Tibial artery (tissue), 4 donors: Measurements from ENCODE around the gene HTR3E.
"Not testable (repeated sequence)": the region's sequence is repeated elsewhere in the genome, so short reads cannot be mapped to it uniquely, and the experiment has no call there.

Experiments used
- DNase-seq, 2 donors: peaks; one replicate each; pipeline ENCODE4 v3.0.0-alpha.2; 2019
- H3K27ac ChIP-seq, 2 donors: fragments of 200-600 bp; sonication (generic) in 1 of 2; 1 replicate in 1 of 2; 2 replicates in 1 of 2; pipeline ENCODE4 v1.5.1; 2018 to 2019; ENCODE audit warnings: mild to moderate bottlenecking in 1 of 2
- H3K27me3 ChIP-seq, 2 donors: fragments of 200-600 bp; sonication (generic) in 1 of 2; one replicate each; pipeline versions ENCODE4 v1.5.1 to v1.6.0; 2016 to 2019
- H3K36me3 ChIP-seq, 3 donors: fragments of 200-600 bp; sonication (generic) in 2 of 3; one replicate each; pipeline ENCODE4 v1.5.1; 2016 to 2019; ENCODE audit warnings: mild to moderate bottlenecking in 2 of 3
- H3K4me1 ChIP-seq, 4 donors: fragments of 200-600 bp; sonication (generic) in 2 of 4; 1 replicate in 3 of 4; 2 replicates in 1 of 4; pipeline ENCODE4 v1.5.1; 2016 to 2019
- H3K4me3 ChIP-seq, 2 donors: fragments of 200-600 bp; sonication (generic) in 1 of 2; 1 replicate in 1 of 2; 2 replicates in 1 of 2; pipeline ENCODE4 v1.5.1; 2018 to 2019; ENCODE audit warnings: mild to moderate bottlenecking in 2 of 2
- H3K9me3 ChIP-seq, 3 donors: fragments of 200-600 bp; sonication (generic) in 1 of 3; one replicate each; pipeline ENCODE4 v1.5.1; 2016 to 2019
- intact Hi-C: fragments of 100-400 bp; cut with DNase I; formaldehyde crosslinking; loops from one replicate; pipeline ENCODE4 v1.15.0; 2023; ENCODE audit warnings: low total_unique reads
- TF ChIP-seq, protein P1 (sequence below), 2 experiments: fragments of 200-600 bp in 1 of 2; fragments of 450-650 bp in 1 of 2; IDR thresholded peaks; one replicate each; pipeline ENCODE4 v1.5.1; 2017 to 2019; ENCODE audit warnings: antibody characterized with exemption in 2 of 2, mild to moderate bottlenecking in 1 of 2, moderate library complexity in 1 of 2

The HTR3E gene

DNA sequence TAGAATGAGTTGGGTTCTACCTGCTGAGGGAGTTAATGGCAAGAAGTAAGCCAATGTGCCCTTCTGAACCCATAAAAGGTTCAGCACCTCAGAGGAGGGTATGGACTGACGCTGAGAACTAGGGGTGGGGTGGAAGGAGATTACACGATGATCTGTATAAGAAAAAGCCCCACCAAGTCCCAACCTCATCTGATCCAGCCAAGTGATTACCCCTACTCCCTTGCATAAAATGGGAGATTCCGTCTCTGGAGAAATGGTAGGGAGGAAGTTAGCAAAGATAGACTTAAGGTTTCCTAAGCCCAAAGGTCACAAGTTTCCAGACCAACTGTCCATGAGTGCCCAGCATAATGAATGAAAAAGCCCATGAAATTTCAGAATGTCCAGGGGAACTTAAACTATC, 51.2 kb downstream of the HTR3E start:
- TF ChIP-seq, protein P1, sequence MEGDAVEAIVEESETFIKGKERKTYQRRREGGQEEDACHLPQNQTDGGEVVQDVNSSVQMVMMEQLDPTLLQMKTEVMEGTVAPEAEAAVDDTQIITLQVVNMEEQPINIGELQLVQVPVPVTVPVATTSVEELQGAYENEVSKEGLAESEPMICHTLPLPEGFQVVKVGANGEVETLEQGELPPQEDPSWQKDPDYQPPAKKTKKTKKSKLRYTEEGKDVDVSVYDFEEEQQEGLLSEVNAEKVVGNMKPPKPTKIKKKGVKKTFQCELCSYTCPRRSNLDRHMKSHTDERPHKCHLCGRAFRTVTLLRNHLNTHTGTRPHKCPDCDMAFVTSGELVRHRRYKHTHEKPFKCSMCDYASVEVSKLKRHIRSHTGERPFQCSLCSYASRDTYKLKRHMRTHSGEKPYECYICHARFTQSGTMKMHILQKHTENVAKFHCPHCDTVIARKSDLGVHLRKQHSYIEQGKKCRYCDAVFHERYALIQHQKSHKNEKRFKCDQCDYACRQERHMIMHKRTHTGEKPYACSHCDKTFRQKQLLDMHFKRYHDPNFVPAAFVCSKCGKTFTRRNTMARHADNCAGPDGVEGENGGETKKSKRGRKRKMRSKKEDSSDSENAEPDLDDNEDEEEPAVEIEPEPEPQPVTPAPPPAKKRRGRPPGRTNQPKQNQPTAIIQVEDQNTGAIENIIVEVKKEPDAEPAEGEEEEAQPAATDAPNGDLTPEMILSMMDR (IDR thresholded peaks at IDR 0.05), result no peak
- Histone ChIP-seq H3K4me3 (no peak overlapping the region), H3K27ac (no peak overlapping the region), H3K9me3 (no peaks in the 10 kb centered on the region), H3K36me3 (peaks cover 36 to 40% (median 37%) of the 10 kb centered on the region in 3 donors), H3K27me3 (no peaks in the 10 kb centered on the region), H3K4me1 (peaks cover 0 to 3% (median 0%) of the 10 kb centered on the region in 4 donors)
- no peak for DNase-seq
- intact Hi-C loops, result no loop called here

DNA sequence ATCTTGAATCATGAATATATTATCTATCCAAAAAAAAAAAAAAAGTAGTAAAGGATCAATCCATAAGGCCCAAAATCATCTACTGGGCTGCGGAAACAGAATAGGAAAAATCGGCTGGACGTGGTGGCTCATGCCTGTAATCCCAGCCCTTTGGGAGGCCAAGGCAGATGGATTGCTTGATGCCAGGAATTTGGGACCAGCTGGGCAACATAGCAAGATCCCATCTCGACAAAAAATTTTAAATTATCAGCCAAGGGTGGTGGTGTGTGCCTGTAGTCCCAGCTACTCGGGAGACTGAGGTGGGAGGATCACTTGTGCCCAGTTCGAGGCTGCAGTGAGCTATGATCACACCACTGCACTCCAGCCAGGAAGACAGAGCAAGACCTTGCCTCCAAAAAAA, 52.3 kb downstream of the HTR3E start:
- intact Hi-C loops, result no loop called here
- Histone ChIP-seq H3K4me3 (no peak overlapping the region), H3K9me3 (no peaks in the 10 kb centered on the region), H3K27ac (no peak overlapping the region), H3K4me1 (peaks cover 0 to 8% (median 2%) of the 10 kb centered on the region in 4 donors), H3K27me3 (no peaks in the 10 kb centered on the region), H3K36me3 (peaks cover 25 to 30% (median 27%) of the 10 kb centered on the region in 3 donors)
- TF ChIP-seq, protein P1 (IDR thresholded peaks at IDR 0.05), result no peak
- no peak for DNase-seq

DNA sequence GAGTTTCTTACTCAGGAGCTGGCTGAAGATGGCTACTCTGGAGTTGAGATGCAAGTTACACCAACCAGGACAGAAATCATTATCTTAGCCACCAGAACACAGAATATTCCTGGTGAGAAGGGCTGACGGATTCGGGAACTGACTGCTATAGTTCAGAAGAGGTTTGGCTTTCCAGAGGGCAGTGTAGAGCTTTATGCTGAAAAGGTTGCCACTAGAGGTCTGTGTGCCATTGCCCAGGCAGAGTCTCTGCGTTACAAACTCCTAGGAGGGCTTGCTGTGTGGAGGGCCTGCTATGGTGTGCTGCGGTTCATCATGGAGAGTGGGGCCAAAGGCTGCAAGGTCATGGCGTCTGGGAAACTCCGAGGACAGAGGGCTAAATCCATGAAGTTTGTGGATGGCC, 52.9 kb downstream of the HTR3E start:
- not testable (repeated sequence) for DNase-seq, H3K9me3 ChIP-seq, H3K27me3 ChIP-seq, H3K27ac ChIP-seq, H3K4me3 ChIP-seq
- peaks cover 0 to 15% (median 5%) of the 10 kb centered on the region in 4 donors for H3K4me1 ChIP-seq
- intact Hi-C loops, result loop anchor here (5.0 kb wide), 1 partner anchor 38 kb away; the partner anchor contains the start of gene ABCF3
- H3K36me3 ChIP-seq, result peaks cover 19 to 23% (median 20%) of the 10 kb centered on the region in 3 donors

DNA sequence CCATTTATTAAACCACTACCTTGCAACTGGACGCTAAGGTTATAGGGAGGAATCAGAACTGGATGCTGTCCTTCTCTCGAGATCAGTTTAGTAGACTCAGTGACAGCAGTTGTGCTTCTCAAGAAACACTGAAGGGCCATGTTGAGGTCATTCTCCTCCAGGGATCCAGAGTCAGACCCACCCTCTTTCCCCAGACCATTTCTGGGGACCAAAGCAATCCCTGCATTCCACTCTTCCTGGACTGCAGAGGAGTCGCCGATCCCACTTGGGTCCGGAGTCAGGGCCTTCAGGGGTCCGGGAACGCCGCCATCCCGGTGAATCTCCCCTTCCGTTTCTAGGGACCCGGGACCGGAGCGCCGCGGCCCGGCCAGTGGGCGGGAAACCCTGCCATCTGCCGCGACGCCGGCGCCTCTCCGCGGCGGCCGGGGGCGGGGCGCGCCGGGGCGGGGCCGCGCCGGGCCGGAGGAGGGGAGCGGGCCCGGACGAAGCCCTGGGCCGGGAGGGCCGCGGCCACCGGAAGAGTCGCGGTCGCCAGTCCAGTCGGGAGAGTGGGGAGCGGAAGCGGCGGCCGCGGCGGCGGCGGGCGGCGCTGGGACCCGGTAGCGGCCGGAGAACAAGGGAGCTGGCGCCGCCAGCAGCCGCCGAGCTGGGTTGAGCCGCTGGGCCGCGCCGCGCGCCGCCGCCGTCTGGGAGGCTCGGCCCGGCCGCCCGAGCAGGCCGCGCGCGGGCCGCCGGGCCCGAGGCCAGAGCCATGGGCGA, 58.2 kb downstream of the HTR3E start, which contains the start of gene DVL3:
DVL3 (plus strand) TSS at position 493 of the 759 bp plus-strand sequence; CDS start at position 752, 259 bp downstream.
- Histone ChIP-seq H3K4me3 (peak within 1 kb of the TSS; percentile 95 to 97), H3K4me1 (peaks cover 0 to 52% (median 33%) of the 10 kb centered on the region in 4 donors), H3K27ac (peak within 1 kb of the TSS; percentile 94 to 98), H3K36me3 (no peaks in the 10 kb centered on the region), H3K9me3 (no peaks in the 10 kb centered on the region), H3K27me3 (no peaks in the 10 kb centered on the region)
- intact Hi-C loops, result loop anchor here (2.0 to 5.0 kb wide), 2 partner anchors 20 to 32 kb away; partner anchors contain the start of genes ABCF3 and AP2M1
- TF ChIP-seq, protein P1 (IDR thresholded peaks at IDR 0.05), result no peak
- peak; percentile 68 to 87 for DNase-seq

DNA sequence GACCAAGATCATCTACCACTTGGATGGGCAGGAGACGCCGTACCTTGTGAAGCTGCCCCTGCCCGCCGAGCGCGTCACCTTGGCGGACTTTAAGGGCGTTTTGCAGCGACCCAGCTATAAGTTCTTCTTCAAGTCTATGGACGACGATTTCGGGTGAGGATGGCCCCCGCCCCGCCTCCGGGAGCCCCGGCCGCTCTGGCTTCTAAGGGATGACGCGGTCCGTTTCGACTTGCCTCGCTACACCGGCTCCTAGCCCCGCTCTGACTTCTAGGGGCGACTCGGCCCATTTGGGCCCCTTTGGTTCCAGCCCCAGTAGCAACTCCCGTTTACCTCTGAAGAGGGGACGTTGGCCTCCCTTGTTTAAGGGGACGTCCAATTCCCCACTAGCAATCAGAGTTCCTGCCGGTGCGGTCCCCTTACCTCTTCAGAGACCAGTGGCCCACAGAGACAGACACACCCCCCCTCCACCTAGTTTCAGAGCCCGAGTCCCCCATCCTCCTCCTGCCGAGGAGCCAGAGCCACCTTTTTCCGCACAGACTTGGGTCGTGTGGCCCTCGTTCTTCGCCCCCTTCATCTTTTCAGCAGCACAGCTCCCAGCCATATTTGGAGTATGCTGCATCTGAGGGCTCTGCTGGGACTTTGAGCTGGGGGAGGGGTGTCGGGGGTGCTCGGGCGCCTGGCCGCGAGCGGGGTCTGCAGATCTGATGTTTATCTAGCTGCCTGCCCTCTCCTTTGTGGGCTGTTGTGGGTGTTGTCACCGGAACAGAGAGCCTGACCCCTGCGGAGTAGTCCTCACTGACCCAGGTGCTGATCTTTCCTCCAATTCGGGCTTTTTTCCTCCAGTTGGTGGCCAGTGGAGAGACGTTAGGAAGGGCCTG, 59.0 kb downstream of the HTR3E start:
- Histone ChIP-seq H3K4me1 (peaks cover 0 to 60% (median 41%) of the 10 kb centered on the region in 4 donors), H3K27me3 (no peaks in the 10 kb centered on the region), H3K27ac (peak overlapping the region; percentile 94 to 98), H3K36me3 (no peaks in the 10 kb centered on the region), H3K9me3 (no peaks in the 10 kb centered on the region), H3K4me3 (peak overlapping the region; percentile 95 to 97)
- DNase-seq, result peak in 1 of 2 donors; percentile 80
- intact Hi-C loops, result loop anchor here (2.0 kb wide), 2 partner anchors 19 to 21 kb away; partner anchors contain the start of genes AP2M1 and EIF2B5
- TF ChIP-seq, protein P1 (IDR thresholded peaks at IDR 0.05), result no peak
